Amygdala (tissue), 56 donors: ENCODE measurements around the gene DNAJC30.
"Not testable (repeated sequence)": the region's sequence is repeated elsewhere in the genome, so short reads cannot be mapped to it uniquely, and the experiment has no call there.

Source experiments
- DNase-seq, 56 donors: peaks; one replicate each; lab custom pipeline; 2025; lab: John Stamatoyannopoulos, UW

DNAJC30 gene

GRCh38 chr7:73685311-73685710 lies 2.1 kb upstream of the DNAJC30 start:
- DNase-seq: no peak

- DNase-seq: no peak
These were observed 788 bp upstream of the DNAJC30 start for GRCh38 chr7:73683788-73684693.

DNA sequence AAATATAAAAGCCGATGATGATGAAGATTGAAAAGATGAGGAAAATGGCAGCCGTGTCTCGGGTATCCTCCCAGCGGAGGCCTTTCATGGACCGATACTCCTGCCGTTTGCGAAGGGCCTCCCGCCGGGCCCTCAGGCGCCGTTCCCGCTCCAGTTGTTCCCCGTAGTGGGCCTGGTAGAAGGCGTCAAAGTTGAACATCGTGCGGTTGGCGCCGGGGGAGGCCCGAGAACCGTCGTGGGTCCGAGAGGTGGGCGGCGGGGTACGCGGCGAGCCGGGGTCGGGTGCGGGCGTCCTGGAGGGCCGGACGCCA lies 553 bp downstream of the DNAJC30 start:
- no peak for DNase-seq

GRCh38 chr7:73681031-73681430 lies 2.2 kb downstream of the DNAJC30 start:
- no peak for DNase-seq

DNA sequence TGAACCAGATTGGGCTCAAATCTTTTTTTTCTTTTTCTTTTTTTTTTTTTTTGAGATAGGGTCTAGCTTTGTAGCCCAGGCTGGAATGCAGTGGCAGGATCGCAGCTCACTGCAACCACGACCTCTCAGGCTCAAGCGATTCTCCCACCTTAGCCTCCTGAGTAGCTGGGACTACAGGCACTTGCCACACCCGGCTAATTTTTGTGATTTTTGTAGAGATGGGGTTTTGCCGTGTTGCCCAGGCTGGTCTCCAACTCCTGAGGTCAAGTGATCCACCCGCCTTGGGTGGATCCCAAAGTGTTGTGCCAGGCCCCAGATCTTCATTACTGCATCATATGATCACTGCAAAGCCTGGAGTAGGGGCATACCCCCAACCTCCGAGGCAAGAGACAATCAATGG lies 2.8 kb downstream of the DNAJC30 start:
- no peak for DNase-seq

DNA sequence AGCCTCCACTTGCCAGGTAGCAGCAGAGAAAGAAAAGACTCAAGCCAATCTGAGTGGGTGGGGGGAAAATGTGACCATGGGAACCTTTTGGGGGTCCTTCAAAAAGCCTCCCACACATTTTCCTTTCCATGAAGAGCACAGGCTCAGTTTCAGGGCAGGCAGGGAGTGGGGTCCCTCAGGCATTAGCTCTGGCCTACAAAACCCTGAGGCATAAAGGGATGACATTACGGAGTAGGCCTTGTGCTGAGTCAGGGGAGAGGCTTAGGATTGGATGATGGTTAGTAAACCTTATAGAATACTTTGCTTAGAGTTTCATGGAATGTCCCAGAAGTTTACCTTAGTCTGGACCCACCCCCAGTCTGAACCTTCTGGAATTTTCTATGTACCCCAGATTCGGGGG lies 3.5 kb downstream of the DNAJC30 start:
- no peak for DNase-seq

- DNase-seq: no peak
These were observed 4.4 kb downstream of the DNAJC30 start for GRCh38 chr7:73678862-73679261.

DNA sequence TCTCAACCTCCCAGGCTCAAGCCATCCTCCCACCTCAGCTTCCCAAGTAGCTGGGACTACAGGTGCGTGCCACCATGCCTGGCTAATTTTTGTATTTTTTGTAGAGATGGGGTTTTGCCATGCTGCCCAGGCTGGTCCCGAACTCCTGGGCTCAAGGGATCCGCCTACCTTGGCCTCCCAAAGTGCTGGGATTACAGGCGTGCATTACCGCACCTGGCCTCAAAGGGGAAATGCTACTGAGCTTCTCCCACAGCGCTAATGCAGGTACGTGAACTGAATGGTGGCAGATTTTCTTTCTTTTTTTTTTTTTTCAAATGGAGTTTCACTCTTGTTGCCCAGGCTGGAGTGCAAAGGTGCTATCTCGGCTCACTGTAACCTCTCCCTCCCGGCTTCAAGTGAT lies 7.2 kb downstream of the DNAJC30 start:
- DNase-seq: not testable (repeated sequence)

DNA sequence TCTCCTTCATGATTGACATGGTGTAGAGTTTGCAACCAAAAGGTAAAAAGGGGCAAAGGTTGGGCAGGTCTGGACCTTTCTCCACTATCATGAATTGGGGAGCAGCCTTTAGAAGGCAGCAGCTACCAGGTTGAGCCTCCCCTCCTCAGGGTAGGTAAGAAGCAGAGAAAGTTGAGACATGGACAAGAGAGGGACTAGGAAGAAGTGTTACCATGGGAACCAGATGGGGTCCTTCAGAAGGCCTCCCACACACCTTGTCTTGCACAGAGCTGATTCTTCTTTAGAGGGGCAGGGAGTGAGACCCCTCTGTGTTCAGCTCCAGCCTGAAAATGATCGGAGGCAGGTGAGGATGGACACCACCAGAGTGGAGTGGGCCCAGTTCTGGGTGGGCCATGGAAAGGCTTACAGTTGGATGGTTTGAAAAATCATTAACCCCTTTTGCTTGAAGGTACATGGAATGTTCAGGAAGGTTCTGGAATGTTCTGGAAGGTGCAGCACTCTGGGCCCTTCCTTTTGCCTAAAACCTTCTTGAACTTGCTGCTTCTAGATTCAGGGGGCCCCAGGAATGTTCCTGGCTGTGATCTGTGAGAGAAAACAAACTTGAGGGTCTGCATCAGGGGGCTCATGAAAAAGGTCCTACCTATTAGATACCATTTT lies 8.7 kb downstream of the DNAJC30 start:
- DNase-seq: no peak

GRCh38 chr7:73671857-73672445 lies 11.3 kb downstream of the DNAJC30 start:
- no peak for DNase-seq

- DNase-seq: no peak
These were observed 12.0 kb downstream of the DNAJC30 start for GRCh38 chr7:73671322-73671661.

- no peak for DNase-seq
These were observed 13.3 kb downstream of the DNAJC30 start for GRCh38 chr7:73669858-73670385.

DNA sequence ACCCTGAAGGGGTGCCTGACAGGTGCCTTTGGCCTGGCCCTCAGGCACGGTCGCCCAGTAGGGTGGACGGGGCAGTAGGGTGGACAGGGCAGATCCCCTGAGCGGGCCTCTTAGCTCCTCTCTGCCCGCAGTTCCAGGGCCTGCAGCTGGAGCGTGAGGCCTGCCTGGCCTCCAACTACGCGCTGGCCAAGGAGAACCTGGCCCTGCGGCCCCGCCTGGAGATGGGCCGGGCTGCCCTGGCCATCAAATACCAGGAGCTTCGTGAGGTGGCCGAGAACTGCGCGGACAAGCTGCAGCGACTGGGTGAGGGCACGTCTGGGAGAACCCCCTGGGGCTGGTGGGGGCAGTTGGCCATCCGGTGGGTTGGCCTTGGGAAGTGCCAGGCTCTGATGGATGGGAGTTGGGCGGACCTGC lies 14.0 kb downstream of the DNAJC30 start:
- DNase-seq: no peak

- no peak for DNase-seq
These were observed 14.4 kb downstream of the DNAJC30 start for GRCh38 chr7:73668886-73669230.

DNA sequence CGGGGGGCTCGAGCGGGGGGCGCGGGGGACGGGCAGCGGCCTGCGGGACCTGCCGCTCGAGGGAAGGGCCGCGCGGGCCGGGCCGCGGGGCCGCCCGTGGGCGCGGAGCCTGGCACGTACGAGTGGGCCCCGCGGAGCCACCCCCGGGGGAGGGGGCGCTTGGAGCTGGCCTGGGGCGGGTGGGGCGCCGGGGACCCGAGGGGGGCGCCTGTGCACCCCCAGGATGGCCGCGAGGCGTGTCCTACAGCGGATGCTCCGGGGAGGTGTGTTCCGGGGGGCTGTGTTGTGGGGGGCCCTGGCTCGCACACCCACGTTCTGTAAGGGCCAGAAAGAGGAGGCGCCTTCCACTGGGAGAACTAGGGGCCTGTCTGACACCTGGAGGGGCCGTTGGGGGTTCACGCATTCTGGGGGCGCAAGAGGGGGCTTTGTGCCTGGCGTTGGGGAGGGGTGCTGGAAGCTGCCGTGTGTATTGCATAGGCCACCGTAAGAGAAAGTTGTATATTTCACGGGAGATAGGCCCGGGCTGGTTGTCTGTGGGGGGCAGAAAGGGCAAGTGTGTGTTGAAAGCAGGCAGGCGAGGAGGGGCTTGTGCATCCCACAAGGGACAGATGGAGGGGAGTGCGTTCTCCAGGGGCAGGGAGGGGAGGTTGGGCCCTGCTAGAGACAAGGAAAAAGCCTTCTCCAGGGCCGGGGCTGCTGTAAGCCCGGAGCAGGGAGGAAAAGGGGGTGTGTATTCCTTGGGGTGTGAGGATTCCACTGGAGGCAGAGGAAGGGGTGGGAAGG lies 15.0 kb downstream of the DNAJC30 start:
- DNase-seq: peak in 9 of 56 donors; percentile 4 to 47 (median 19)

GRCh38 chr7:73667344-73668102 lies 15.7 kb downstream of the DNAJC30 start, which contains the start of gene VPS37D:
VPS37D (plus strand) TSS chr7:73667831; CDS start chr7:73667959, 128 bp downstream.
- peak; percentile 10 to 89 (median 68) for DNase-seq

DNA sequence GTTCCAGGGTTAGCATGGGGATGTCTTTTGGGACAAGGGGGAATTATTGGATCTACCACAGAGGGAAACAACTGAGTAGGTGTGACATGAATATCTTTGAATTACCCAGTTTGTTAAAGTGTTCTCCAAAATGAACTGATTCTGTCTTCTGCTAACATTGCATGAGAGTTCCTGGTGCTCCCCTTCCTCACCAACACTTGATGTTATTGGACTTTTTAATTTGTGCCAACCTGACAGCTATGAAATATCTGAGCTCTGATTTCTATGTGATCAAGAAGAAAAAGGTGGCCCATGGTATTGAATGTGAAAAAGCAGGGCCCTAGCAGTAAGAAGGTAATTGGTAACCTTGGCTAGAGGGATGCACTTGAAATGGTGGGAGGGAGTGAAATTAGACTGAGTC lies 20.2 kb downstream of the DNAJC30 start:
- DNase-seq: no peak

- DNase-seq: not testable (repeated sequence)
These were observed 22.7 kb downstream of the DNAJC30 start for GRCh38 chr7:73660594-73660993.

- no peak for DNase-seq
These were observed 23.3 kb downstream of the DNAJC30 start for GRCh38 chr7:73659983-73660382.

DNA sequence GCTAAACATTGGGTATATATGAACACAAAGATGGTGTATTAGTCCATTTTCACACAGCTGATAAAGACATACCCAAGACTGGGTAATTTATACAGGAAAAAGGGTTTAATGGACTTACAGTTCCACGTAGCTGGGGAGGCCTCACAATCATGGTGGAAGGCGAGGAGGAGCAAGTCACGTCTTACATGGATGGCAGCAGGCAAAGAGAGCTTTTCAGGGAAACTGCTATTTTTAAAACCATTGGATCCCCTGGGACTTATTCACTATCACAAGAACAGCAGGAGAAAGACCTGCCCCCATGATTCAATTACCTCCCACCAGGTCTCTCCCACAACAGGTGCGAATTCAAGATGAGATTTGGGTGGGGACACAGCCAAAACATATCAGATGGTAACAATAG lies 27.9 kb downstream of the DNAJC30 start:
- DNase-seq: not testable (repeated sequence)
